22Rv1 (cell line): ENCODE results near the gene GALNS.

Experiments
- H3K27ac ChIP-seq: fragments of 450-650 bp; 2 replicates; pipeline ENCODE4 v1.5.1; 2017
- ZFX ChIP-seq: fragments of 450-650 bp; IDR thresholded peaks from 2 replicates; pipeline ENCODE4 v1.6.1; 2017; ENCODE audit warnings: antibody characterized with exemption, borderline replicate concordance
- TF ChIP-seq, protein P1 (sequence below): fragments of 450-650 bp; IDR thresholded peaks from 2 replicates; pipeline ENCODE4 v1.5.1; 2017; ENCODE audit warnings: mild to moderate bottlenecking

Gene GALNS

DNA sequence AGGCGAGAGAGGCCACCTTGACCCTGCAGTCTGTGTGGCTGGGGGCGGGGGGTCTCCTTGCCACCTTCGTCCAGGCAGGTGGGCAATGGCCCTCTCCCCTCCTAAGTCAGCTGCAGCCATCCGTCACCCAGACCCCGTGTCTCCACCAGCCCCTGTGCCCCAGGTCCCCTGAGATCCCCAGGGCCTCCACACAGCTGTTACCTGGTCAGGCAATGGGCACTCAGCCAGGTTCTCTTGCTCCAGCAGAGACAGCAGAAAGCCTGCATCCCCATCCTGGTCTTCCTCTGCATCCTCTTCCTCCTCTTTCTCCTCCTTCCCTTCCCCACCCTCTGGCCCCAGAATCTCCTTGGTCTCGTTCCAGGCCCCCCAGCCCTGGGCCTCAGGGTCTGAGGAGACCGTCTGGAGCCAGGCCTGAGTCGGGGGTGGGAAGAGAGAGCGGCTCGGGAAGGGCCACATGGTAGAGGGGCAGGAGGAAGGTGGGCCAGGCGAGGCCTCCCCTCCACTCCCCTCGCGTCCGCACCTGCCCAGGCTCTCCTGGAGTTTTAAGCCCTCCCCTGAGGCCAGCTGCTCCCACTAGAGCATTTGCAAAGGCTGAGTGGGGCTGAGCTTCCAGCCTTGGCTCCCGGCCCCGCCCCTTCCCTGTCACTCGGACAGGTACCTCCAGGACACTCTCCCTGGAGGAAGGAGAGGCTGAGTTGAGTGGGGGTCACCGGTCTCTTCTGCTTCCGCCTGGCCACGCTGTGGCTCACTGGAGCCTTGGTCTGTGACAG, 9.6 kb upstream of the GALNS start, which contains the start of gene PABPN1L:
TSS of gene PABPN1L (minus strand) at position 510 of the 770 bp plus-strand sequence. CDS start at position 456, 54 bp downstream.
- TF ChIP-seq, protein P1, sequence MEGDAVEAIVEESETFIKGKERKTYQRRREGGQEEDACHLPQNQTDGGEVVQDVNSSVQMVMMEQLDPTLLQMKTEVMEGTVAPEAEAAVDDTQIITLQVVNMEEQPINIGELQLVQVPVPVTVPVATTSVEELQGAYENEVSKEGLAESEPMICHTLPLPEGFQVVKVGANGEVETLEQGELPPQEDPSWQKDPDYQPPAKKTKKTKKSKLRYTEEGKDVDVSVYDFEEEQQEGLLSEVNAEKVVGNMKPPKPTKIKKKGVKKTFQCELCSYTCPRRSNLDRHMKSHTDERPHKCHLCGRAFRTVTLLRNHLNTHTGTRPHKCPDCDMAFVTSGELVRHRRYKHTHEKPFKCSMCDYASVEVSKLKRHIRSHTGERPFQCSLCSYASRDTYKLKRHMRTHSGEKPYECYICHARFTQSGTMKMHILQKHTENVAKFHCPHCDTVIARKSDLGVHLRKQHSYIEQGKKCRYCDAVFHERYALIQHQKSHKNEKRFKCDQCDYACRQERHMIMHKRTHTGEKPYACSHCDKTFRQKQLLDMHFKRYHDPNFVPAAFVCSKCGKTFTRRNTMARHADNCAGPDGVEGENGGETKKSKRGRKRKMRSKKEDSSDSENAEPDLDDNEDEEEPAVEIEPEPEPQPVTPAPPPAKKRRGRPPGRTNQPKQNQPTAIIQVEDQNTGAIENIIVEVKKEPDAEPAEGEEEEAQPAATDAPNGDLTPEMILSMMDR = no peak
- TF ChIP-seq ZFX = no peak
- no peak within 1 kb of the TSS for H3K27ac ChIP-seq

DNA sequence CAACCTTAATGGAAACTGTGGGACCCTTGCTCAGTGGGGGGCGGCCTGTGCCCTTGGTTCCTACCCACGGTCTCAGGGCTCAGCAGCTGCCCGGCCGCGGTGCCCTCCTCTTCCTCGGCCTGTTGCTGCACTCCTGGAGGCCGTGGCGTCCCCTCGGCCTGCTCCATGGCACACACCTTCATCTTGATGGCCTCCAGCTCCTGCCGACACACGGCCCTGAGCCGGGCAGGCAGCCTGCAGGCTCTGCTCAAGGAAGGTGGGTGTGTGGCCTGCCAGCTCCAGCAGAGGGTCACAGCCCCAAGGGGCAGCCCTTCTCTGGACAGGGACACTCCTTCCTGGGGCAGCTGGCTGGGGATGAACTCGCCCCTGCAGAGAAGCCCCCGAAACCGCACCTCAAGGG, 9.0 kb upstream of the GALNS start:
- no peak overlapping the region for H3K27ac ChIP-seq
- no peak for TF ChIP-seq ZFX

DNA sequence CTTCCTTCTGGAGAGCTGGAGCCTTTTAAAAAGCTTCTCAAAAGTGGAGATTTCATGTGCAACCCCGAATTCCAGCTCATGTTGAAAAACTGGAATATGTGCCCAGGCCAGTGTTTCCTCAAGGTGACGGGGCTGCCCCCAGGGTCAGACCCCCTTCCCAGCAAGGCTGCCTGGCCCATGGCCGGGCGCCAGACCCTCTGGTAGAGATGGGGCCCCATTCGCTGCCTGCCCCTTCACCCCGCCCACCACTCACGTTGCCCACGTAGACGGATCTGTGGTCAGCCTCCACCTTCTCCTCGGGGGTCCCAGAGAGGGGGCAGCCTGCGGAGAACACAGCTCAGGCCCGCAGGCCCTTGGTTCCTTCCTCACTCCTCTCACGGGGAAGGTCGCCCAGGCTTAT, 8.6 kb upstream of the GALNS start:
- TF ChIP-seq, protein P1 = no peak
- TF ChIP-seq ZFX = no peak
- H3K27ac ChIP-seq = no peak overlapping the region

GRCh38 chr16:88864521-88864920, 7.8 kb upstream of the GALNS start:
- no peak overlapping the region for H3K27ac ChIP-seq

GRCh38 chr16:88864099-88864498, 7.4 kb upstream of the GALNS start:
- TF ChIP-seq, protein P1 = no peak
- TF ChIP-seq ZFX = no peak
- no peak overlapping the region for H3K27ac ChIP-seq

More at GRCh38 chr16:88864521-88864920, 7.8 kb upstream of the GALNS start:
- TF ChIP-seq, protein P1 = no peak
- no peak for TF ChIP-seq ZFX

DNA sequence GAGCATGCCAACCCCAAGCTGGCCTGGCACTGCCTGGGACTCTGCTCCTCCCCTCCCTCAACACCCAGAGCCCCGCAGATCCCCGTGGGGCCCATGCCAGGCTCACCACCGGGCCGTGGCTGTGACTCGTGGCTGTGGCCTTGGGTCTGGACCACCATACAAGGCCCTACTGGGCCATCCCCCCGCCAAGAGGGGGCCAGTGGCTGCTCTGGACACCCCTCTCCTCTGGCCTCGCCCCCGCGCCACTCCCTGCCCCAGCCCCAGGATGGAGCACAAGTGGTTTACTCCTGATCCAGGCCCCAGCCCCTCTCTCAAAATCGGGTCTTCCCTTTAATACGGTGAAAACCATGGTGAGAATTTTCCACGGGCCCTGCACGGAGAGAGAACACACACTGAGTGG, 6.7 kb upstream of the GALNS start:
- no peak for TF ChIP-seq ZFX
- TF ChIP-seq, protein P1 = no peak
- H3K27ac ChIP-seq = no peak overlapping the region

DNA sequence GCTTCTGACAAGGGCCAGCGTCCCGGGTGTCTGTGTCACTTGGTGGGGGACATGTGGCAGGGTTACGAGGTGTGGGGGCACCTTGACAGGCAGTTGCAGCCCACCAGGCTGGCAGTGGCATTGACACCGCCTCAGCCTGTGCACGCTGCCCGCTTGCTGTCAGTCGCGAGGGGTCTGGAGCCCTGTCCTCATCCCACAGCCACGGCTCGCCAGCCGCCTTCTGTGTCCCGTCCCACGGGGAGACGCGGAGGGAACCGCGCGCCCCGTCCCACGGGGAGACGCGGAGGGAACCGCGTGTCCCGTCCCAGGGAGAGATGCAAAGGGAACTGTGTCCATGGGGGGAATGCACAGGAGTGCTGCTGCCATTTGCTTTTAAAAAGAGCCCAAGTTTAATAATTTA, 6.2 kb upstream of the GALNS start:
- no peak for TF ChIP-seq ZFX
- TF ChIP-seq, protein P1 = no peak
- H3K27ac ChIP-seq = no peak overlapping the region

- TF ChIP-seq, protein P1 = no peak
- no peak for TF ChIP-seq ZFX
- H3K27ac ChIP-seq = no peak overlapping the region
Observed at GRCh38 chr16:88861359-88861758, 4.6 kb upstream of the GALNS start.
